ENCODE measurements around the gene WDR33. TPM values are rescaled to one million over a fixed set of nuclear protein-coding genes. Genes with fewer than 3 reads are reported as not detected.

The WDR33 gene
- total RNA-seq = 10 to 100 TPM; 25.8 to 53.3 (median 38.0) TPM

DNA sequence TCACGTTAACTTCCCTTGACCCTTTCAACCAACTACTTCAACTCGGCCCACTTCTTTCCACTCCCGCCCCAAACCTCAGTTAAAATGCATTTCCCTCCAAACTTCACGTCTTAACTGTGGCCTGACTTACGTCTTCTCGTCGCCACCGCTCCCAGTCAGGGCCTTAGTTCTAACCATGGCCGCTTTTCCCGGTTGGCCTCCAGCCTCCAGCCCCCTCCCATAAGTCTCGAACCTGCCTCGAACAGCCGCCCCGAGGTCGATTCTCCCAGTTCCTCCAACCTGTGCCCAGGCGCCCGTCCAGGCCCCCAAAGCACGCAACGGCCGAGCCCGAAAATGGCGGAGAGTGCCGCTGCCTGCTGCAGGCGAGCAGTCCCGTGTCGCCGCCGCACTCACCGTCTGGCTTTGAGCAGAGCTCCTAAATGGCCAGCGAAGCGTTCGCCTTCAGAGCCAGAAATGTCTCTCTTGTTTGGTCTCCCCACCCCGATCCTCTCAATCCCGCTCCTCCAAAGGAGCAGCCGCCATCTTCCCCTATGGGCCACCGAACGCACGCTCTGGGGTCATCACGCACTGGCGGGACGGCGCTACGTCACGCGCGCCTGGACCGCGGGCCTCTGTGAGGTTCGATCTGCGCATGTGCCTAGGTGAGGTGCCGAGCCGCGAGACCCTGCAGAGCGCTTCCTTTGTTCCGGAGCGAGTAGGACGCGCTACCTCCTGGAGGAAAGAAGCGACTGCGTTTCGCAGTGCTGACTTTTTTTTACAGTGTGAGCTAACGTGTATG lies at the start of gene WDR33:
Gene WDR33 (minus strand): TSS at position 553 of the 778 bp plus-strand sequence. CDS start 40,190 bp downstream, outside the sequence.
- DNase-seq (ENCODE audit: low spot score) = peak; percentile 75
- peak; percentile 98 for ATAC-seq (ENCODE audit: low FRiP score)
- TF ChIP-seq, protein P1, sequence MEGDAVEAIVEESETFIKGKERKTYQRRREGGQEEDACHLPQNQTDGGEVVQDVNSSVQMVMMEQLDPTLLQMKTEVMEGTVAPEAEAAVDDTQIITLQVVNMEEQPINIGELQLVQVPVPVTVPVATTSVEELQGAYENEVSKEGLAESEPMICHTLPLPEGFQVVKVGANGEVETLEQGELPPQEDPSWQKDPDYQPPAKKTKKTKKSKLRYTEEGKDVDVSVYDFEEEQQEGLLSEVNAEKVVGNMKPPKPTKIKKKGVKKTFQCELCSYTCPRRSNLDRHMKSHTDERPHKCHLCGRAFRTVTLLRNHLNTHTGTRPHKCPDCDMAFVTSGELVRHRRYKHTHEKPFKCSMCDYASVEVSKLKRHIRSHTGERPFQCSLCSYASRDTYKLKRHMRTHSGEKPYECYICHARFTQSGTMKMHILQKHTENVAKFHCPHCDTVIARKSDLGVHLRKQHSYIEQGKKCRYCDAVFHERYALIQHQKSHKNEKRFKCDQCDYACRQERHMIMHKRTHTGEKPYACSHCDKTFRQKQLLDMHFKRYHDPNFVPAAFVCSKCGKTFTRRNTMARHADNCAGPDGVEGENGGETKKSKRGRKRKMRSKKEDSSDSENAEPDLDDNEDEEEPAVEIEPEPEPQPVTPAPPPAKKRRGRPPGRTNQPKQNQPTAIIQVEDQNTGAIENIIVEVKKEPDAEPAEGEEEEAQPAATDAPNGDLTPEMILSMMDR (IDR thresholded peaks at IDR 0.05) = no peak

DNA sequence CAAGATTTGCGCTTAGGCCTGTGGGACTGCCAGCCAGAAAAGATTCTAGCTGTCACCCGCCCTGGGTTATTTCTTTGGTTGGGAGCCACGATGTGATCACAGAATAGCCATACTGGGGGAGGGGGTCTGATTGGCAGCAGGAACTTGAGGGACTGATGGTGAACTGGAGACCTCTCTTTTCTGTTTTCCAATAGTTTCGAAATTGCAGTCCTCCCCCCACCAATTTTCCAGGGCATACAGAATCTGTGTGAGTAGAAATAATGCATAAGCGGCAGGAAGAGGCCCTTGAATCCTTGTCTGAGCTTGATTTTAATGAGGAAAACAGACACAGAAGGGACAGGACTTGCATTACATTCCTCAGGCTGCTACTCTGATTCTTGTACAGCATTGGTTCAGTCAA lies 49.2 kb upstream of the WDR33 start:
- TF ChIP-seq, protein P1 (IDR thresholded peaks at IDR 0.05) = no peak
- ATAC-seq (ENCODE audit: low FRiP score) = no peak
- no peak for DNase-seq (ENCODE audit: low spot score)

DNA sequence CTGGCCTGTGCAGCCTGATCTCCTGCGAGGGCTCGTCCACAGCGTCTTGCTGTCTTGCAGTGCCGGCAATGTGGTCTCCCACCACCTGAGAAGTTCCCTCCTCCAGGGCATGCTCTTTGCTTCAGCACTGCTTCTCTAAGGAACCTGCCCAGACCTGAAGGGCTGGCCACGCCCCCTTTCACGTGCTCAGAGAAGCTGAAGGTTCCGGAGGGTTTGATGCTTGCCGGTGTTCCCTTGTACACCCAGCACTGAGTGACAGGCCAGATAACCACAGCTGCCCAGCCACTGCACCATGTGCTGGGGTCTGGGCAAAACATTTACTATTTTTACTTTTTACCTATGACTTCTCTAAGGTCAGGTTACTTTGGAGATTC lies 48.7 kb upstream of the WDR33 start:
- TF ChIP-seq, protein P1 (IDR thresholded peaks at IDR 0.05) = no peak
- DNase-seq (ENCODE audit: low spot score) (peak; percentile 26), ATAC-seq (ENCODE audit: low FRiP score) (peak; percentile 10)

DNA sequence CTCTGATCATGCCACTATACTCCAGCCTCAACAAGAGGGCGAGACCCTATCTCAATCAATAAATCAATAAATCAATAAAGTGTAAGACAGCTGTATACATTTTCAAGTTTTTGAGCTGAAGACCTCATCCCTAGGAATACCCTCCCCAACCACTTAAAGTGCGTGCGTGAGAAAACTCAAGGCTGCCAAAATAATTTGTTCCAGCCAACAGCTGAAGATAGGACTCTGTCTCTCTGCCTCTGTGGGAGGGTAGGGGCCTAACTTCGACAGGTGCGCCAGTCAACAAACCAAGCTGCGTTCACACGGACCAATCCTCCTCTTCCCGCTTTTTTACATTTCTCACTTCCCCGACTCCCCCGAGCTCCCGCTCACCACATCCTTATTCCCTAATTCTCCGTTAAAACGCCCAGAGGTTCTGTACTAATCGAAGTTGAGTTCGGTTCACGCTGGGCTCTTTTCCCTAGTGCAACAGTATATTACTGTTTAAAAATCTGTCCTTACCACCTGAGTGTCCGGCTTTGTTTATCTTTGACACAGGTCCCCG lies 46.4 kb upstream of the WDR33 start:
- DNase-seq (ENCODE audit: low spot score) = no peak
- no peak for ATAC-seq (ENCODE audit: low FRiP score)
- TF ChIP-seq, protein P1 (IDR thresholded peaks at IDR 0.05) = no peak

DNA sequence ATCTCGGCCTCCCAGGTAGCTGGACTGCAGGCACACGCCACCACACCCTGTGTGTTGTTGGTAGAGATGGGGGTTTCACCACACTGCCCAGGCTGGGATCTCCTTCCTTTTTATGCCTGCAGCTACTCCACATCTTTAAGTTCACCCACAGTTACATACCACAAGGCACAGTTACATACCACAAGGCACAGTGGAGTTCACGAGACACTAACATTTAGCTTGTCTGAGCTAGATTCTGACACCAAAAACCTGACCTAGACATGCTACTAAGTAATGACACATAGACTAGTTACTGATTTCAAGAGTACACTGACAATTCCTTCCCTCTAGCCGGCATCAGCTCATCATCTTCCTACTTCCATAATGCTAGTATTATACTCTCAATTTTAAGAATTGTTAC lies 42.7 kb upstream of the WDR33 start:
- TF ChIP-seq, protein P1 (IDR thresholded peaks at IDR 0.05) = no peak
- DNase-seq (ENCODE audit: low spot score) (no peak), ATAC-seq (ENCODE audit: low FRiP score) (no peak)

DNA sequence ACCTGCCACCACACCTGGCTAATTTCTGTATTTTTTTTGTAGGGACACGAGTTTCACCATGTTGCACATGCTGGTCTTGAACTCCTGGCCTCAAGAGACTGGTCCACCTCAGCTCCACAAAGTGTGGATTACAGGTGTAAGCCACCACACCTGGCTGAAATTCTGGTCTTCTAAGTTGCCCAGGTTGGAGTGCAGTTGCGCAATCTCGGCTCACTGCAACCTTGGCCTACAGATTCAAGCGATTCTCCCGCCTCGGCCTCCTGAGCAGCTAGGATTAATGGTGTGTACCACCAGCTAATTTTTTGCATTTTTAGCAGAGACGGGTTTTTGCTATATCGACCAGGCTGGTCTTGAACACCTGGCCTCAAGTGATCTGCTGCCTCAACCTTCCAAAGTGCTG lies 41.4 kb upstream of the WDR33 start:
- no peak for DNase-seq (ENCODE audit: low spot score)
- TF ChIP-seq, protein P1 (IDR thresholded peaks at IDR 0.05) = no peak
- no peak for ATAC-seq (ENCODE audit: low FRiP score)

DNA sequence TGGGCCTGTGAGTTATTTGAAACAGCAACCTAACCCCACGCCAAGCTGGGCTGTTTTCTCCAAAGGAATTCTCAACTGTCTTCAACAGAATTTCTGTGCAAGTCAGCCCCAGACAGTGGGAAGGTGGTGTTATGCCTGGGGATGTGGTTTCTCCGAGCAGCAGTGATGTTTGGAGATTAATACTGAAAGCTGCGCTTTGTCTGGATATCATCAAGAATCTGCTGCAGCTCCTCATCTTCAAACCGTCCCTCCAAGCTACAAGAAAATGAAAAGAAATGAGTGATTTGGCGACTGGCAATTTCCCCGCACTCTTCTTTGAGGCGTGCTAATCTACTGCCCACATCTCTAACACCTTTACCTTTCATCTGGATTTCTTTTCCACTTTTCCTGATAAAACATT lies 37.0 kb upstream of the WDR33 start:
- TF ChIP-seq, protein P1 (IDR thresholded peaks at IDR 0.05) = no peak

More for the DNA sequence above, 37.0 kb upstream of the WDR33 start:
- DNase-seq (ENCODE audit: low spot score) = no peak
- no peak for ATAC-seq (ENCODE audit: low FRiP score)

All from omental fat pad (tissue), 4 donors.